Astrocyte of the spinal cord (primary cell): ENCODE data around the gene SMAD6.

Source experiments
- DNase-seq: peaks from one replicate; pipeline ENCODE4 v3.0.0; 2011; ENCODE audit warnings: low read depth, low spot score
- H3K4me3 ChIP-seq: 2 replicates; pipeline ENCODE4 v1.5.1; 2011; ENCODE audit warnings: low read depth, mild to moderate bottlenecking, low read length, moderate library complexity
- in situ Hi-C: cut with HindIII; loops from 2 replicates; pipeline ENCODE4 v1.10.0; 2017; ENCODE audit warnings: low sequenced_read_pairs
- TF ChIP-seq, protein P1 (sequence below): IDR thresholded peaks from 2 replicates; pipeline ENCODE4 v1.5.1; 2012; ENCODE audit warnings: low read depth, mild to moderate bottlenecking, low read length, inconsistent platforms

SMAD6 gene

DNA sequence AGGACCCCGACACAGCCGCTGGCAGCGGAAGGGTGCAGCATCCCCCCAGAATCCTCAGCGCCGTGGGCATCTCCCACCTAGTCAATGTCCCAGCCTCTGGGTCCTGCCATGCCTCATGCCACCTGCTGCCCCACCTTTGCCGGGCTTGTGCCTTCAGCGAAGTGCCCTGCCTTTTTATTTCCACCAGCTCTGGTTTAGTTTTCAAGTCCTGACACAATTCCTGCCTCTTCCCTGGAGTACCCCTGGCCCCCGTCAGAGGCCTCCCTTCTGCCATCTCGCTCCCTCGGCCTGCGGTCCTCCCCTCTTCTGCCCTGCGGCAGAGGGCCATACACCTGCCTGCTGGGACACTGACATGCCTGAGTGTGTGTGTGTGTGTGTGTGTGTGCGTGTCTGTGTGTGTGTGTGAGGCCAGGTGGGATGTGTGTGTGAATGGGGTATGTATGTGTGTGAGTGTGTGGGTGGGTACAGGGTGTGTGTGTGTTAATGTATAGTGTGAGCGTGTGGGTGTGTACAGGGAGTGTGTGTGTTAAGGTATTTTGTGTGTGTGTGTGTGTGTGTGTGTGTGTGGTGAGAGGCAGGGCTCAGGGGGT lies 129.9 kb downstream of the SMAD6 start:
- DNase-seq = no peak
- in situ Hi-C loops = no loop called here
- TF ChIP-seq, protein P1, sequence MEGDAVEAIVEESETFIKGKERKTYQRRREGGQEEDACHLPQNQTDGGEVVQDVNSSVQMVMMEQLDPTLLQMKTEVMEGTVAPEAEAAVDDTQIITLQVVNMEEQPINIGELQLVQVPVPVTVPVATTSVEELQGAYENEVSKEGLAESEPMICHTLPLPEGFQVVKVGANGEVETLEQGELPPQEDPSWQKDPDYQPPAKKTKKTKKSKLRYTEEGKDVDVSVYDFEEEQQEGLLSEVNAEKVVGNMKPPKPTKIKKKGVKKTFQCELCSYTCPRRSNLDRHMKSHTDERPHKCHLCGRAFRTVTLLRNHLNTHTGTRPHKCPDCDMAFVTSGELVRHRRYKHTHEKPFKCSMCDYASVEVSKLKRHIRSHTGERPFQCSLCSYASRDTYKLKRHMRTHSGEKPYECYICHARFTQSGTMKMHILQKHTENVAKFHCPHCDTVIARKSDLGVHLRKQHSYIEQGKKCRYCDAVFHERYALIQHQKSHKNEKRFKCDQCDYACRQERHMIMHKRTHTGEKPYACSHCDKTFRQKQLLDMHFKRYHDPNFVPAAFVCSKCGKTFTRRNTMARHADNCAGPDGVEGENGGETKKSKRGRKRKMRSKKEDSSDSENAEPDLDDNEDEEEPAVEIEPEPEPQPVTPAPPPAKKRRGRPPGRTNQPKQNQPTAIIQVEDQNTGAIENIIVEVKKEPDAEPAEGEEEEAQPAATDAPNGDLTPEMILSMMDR = no peak
- no peak overlapping the region for H3K4me3 ChIP-seq
